HG03432 (cell line): ENCODE results near the gene POU2F3.

ENCODE experiments used
- ATAC-seq: cut with Tn5 transposase; IDR thresholded peaks from one replicate; pipeline ENCODE4 v1.9.1; 2021; ENCODE audit warnings: mild to moderate bottlenecking, moderate library complexity; ENCODE audit not compliant: unreplicated experiment

POU2F3 gene

DNA sequence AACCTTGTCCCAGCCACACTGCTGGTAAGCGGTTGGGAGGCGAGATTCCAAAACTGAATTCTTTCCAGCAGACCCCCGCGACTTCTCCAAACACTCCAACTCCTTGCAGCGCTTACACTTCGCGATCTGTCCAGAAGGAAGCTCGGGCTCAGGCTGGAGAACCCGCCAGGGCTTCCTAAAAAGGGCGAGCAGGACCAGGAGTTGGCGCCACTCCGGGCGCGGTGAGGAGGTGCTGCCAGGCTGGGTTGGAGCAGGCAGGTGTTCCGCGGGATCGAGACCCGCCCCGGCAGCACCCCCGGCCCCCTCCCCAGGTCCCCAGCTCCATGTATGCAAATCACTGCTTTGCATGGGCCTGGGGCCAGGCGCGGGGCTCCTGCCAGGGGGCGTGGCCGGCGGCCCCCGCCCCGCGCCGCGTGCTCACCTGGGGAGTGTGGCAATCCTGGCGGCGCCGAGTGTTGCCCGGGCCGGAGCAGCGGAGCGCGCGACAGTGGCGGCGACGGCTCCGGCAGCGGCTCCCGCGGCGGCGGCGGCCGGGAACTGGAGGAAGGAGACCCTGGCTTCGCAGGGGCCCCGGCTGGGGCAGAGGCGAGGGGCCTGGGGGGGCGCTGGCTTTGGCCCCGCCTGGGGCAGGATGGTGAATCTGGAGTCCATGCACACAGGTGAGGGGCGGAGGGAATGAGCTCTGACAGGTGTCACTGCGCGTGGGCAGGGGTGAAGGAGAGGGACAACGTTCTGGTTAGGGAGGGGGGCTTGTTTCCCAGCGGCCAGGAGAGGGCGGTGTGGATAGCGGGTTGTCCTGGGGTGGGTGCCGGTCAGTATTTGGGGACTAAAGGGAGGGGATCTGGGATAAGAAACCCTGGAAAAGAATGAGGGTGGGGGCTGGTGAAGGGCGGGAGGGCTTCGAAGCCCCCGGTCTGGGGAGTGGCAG, at the start of gene POU2F3:
Gene POU2F3, plus strand, starts transcription at position 428 of the 928 bp plus-strand sequence. Its CDS starts 204 bp downstream, at position 632.
- ATAC-seq, result no peak

DNA sequence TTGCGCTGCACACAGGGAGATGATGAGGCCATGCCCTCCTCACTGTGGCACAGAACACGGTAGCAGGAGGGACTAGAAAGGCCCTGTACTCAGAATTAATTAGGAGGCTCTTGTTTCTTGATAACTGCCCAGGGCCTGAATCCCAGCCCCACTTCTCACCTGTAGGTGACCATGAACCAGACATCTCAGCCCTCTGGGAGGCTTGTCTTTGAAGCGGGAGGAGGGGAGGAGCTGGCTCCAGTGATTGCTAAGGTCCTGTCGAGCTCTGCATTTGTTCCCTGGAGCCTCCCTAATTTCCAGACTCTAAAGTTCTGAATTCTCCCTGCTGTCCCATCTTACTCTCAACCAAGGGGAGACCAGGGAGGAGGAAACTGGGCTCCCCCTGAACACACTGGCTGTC, 48.9 kb upstream of the POU2F3 start:
- ATAC-seq, result no peak

DNA sequence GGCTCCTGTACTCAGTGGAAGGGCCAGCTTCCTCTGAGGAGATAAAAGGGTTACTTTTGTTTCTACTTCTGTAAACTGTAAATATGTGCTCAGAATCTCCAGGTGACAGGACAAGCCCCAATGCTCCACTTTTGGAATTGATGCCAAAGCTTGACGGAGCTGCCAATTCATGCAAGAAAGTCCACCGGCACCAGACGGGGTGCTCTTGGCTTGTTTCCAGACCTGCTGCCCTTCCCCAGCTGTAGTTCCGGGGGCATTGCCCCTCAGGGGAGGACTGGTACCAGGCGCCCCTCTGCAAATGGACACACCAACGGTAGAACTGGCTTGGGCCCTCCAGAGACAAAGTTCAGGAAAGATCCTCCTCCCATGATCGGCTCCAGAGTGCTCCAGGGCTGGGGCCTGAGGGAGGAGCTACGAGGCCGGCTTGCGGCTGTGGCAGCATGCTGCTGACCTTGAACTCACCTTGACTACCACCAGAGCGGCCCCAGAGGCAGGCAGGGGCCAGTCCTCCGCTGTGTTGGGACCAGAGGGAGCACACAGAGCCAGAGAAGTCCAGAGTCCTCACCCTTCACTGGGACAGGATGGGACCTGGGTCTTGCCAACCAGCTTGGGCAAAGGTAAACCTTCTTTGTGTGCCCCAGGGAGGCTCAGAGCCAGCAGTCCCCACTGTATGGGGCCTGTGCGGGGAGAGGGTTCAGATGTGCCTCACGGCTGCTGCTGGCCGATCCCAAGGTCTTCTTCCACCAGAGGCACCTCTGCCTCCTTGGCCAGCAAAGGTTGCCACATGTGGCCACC, 46.9 kb upstream of the POU2F3 start:
- no peak for ATAC-seq

DNA sequence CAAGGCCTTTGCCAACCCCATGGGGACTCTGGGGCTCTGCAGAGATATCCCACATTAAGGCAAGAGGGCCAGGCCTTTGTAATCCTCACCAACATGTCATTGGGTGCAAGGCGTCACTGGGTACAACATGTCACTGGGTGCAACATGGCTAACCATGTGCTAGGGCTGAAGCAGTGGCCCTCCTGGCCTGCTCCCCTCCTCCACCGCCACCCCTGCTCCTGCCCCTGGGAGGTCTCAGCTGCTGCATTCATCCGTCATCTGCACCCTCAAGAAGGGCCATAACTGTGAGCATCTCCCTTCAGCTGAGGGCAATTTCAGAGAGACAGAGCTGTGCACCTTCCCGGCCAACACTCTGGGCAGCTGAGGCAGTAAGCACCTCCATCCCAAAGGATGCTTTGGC, 45.8 kb upstream of the POU2F3 start:
- no peak for ATAC-seq

DNA sequence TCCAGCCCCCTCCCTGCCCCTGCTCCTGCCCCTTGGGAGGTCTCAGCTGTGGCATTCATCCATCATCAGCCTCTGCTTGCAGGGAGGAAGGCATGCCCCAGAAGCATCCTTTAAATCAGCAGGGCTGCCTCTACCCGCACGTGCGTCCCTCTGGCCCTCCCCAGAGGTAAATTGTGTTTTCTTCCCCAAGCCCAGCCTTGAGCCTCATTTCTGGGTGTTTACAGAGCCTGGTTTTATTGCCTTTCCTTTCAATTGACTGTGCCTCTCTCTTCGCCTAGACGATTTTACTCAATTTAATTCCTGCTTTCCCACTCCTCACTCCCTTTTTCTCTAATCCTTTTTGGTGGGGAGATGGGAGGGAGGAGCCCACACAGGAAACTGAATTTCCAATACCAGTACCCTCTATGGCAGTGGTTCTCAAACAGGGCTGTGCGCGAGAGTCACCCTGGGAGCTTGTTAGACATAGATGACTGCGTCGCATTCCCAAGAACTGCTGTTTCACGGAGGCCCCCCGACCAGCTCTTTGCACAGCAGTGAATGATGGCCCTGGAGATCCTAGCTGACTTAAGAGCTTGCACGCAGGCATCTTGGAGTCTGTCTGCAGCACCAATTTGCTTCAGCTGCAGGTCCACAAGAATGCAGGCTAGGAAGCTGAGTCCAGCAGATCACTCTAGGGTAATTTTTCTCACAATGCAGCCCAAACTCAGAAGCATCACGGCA, 44.2 kb upstream of the POU2F3 start:
- ATAC-seq, result no peak

DNA sequence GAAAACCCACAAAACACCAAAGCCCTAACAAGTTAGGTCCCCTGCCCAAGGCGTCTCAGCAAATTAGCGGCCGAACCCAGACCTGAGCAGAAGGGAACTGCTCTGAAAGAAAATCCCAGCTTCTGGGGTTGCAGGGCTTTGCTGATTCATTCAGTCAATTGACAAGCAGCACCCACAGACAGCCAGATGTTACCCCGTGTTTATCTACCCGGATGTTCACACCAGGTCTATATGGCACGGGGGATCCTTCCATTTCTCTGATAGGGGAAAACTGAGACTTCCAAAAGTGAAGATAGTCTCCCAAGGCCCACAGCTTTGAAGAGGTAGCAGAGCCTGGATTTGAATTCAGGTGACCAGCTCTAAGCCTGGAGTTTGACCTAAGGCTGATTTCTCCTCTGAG, 43.1 kb upstream of the POU2F3 start:
- no peak for ATAC-seq

DNA sequence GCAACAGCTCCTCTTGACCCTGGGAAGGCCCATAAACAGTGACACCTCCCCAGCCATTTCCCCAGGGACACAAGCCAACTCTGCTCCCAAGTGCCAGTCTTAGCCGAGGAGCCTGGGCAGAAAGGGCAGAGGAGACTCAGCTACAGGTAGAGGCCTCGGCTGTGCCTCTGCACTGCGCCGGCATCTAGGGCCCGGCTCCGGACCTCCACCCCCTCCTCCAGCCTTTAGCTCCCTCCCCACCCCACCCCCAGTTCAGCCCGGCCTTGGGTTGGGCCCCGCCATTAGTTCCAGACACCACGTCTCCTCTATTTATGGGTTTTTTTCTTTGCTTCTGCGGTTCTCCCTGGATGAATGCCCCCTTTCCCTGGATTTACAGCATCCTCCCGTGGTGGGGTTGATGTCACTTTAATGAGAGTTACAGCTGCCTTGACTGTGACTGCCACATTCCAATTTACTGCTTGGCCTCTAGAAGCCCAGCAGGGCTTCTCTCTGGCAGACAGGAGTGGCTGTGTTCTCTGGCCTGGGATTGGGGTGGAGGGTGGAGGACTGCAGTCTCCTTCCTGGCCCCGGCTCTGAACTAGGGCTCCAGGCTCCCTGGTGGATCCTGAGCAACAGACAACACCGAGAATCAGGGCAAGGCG, 42.6 kb upstream of the POU2F3 start:
- no peak for ATAC-seq

DNA sequence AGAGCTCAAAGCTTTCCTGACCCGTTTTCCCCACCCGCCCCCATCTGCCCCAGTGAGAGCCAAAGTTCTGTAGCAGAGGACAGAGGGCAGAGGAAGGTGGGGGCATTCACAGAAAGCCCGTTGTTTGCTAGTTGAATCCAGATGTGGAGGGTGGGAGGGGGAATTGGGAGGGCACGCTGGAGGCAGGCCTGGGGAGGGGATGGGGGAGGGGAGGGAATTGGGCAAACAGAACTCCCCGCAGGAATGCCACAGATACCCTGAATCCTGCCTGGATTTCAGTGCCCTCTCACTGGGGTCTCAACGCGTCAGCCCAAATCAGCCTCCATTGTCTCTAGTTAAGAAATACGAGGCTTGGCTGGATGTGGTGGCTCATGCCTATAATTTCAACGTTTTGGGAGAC, 42.0 kb upstream of the POU2F3 start:
- ATAC-seq, result no peak

DNA sequence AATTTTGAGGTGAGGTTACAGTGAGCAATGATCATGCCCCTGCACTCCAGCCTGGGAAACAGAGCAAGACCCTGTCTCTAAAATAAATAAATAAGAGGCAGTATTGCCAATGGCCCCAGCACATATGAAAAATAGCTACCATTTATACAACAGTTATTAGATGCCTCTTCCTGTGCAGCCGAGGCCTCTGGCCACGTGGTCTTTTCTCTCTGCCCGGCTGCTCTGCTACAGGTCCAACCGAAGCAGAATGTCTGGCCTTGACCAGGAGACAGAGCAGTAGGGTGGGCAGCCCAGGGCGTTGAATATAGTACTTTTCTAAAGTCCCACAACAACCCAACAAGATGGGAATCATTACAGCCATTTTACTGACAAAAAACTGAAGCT, 41.5 kb upstream of the POU2F3 start:
- no peak for ATAC-seq

DNA sequence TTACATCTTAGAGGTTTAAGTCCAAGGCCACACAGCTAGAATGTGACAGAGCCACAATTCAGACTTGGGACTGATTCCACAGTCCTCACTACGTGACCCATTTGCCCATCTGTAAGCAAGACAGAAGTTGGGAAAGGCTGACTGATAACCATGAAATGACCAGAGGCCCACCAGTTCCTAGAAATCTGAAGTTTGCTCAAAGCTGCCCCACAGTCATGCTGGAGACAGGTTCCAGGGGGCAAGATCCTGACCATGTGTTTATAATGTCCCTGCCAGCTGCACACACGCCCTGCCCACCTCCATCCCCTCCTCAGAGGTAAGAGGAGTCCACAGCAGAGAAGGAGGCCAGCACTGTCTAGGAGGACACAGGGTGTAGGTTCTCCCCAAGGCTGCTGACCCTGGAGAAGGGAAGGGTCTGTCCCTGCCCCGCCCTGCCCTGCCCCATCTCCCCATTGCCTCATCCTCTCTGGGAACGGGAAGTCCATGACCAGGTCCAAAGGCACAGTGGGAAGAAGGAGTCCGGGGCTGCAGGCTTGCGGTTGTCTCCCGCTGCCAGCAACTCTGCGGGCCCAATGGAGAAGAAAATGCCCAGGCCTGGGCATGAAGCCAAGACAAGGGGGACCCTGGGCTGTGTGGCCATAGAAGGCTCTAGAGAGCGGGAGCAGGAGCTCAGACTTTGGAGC, 41.0 kb upstream of the POU2F3 start:
- no peak for ATAC-seq

DNA sequence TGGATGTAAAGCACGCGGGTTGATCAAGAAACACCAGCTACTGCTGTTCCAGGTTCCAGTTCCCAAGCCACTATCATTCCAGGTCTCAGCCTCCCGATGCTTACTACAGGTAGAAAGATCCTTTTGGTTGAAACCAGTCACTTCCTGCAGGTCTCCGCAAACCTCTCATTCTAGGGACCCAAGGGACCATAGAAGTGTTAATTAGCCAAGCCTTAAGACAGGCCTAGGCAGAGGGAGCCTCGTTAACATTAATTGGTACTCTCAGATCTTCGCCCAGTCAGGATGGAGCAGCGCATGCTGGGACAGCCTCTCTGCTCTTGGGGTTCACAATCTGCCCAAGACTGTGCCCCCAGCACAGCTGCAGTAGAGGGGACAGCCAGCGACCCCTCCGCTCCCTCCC, 40.3 kb upstream of the POU2F3 start:
- no peak for ATAC-seq

DNA sequence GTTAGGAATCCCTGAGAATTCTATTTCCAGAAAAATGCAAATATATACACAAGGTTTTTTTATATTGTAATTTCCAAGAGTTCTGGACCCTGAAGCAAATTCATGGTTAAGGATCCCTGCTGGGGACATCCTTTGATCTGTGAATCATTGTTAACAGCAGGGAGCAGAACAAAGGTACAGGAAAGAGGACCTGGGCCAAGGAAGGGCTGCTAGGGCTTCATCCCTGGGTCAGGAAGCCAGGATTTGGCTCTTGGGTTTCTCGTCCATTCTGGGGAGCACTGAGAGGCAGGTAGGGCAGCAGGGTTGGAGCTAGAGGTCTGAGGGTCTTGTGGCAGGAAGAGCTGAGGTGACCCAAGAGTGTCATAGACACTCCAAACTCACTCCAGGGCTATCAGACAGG, 39.3 kb upstream of the POU2F3 start:
- ATAC-seq, result no peak

DNA sequence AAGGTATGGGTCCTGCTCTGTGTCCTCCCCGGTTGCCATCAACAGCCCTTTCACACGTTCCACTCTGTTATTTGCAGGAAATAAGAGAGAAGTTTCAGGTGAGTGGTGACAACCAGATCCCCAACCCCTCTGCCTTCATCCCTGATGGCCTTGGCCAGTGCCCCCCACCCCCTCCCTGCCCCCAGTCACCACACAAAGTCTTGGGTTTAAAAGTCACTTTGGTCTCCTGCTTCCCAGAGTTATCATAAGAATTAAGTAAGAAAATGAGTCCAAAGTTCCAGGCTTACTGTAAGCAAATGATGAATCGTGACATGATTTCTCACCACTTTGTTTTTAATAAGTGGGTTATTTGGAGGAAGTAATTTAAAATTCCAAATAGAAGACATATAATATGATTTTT, 38.3 kb upstream of the POU2F3 start:
- ATAC-seq, result no peak

DNA sequence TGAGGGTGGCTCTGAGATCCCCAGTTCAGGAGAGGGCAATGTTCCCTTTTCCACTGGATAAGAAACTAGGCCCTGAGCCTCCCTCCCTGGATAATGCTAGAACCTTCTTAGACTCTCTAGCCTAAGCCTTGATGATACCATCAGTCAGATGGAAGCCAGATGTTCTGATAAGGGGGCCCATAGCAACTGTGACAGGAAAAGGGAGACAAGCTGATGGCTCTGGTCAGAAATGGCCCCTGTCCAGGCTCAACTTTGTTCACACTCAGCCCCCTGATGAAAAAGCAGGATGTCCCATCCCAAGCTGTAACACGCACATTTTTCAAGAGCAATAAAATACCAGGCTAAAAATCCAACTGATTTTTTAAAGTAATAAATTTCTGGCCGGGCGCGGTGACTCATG, 36.3 kb upstream of the POU2F3 start:
- ATAC-seq, result no peak

DNA sequence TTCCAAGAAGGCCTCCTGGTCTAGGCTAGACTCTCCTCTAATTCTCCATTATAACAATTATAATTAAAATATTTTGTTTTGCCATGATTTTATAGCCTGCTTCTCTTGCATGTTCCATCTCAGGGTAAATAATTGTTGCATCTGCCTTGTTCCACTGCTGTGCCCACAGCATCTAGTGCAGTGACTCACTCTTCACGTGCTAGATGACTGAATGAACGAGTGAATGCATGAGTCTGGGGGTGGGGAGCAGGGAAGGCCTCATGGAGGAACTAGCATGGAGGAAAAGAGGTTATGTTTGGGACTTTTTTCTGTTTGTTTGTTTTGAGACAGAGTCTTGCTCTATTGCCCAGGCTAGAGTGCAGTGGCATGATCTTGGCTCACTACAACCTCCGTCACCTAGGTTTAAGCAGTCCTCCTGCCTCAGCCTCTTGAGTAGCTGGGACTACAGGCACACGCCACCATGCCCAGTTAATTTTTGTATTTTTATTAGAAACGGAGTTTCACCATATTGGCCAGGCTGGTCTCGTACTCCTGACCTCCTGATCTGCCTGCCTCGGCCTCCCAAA, 34.3 kb upstream of the POU2F3 start:
- no peak for ATAC-seq

DNA sequence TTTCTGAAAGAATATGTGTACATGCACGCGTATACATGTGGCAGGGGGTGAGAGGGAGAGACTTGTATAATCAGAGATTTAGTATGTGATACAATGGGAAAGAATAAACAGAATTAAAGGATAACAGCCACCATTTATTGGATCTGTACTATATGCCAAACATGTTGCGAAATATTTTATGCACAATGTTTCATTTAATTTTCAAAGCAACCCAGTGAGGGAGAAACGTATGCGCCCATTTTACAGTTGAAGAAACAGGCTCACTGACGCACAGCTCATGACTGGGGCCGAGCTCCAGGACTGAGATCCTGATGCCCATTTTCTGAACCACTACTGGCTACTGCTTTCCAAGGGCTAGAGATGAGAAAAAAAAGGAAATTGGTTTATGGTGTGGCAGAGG, 32.4 kb upstream of the POU2F3 start:
- ATAC-seq, result no peak

DNA sequence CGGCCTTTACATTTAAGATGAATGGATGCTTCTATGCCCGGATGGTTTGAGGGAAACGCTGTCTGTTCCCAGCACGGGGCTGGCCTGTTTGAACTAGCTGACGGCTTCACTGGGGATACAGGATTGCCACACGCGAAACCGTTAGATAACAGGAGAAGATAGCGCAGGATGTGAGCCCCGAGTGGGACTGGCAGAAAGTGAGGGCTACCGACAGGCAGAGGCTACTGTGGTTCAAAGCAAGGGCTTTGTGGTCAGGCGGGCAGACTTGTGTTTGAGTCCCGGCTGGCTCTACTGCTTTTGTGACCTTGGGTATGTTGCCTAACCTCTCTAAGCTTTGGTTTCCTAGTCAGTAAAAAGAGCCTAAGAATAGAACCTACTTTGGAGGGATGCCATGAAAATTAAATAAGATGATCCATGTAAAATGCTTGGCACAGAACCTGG, 31.9 kb upstream of the POU2F3 start:
- no peak for ATAC-seq

DNA sequence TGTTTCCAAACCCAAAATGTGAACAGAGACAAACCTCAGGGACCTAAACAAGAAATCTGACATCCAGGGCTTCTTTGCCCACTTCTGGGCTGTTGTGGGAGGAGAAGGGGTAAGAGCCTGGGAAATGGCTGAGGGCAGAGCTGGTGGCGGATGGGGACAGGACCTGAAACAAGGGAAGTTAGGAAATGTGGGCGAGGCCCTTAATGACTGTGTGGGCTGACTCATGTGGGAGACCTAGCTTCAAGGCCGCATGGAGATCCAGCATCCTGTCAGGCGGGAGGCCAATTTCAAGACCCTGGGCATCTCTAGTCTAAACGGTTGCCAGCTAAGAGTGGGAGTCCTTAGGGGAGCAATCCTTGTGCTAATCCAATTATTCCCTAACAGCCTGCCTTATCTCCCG, 31.2 kb upstream of the POU2F3 start:
- no peak for ATAC-seq

DNA sequence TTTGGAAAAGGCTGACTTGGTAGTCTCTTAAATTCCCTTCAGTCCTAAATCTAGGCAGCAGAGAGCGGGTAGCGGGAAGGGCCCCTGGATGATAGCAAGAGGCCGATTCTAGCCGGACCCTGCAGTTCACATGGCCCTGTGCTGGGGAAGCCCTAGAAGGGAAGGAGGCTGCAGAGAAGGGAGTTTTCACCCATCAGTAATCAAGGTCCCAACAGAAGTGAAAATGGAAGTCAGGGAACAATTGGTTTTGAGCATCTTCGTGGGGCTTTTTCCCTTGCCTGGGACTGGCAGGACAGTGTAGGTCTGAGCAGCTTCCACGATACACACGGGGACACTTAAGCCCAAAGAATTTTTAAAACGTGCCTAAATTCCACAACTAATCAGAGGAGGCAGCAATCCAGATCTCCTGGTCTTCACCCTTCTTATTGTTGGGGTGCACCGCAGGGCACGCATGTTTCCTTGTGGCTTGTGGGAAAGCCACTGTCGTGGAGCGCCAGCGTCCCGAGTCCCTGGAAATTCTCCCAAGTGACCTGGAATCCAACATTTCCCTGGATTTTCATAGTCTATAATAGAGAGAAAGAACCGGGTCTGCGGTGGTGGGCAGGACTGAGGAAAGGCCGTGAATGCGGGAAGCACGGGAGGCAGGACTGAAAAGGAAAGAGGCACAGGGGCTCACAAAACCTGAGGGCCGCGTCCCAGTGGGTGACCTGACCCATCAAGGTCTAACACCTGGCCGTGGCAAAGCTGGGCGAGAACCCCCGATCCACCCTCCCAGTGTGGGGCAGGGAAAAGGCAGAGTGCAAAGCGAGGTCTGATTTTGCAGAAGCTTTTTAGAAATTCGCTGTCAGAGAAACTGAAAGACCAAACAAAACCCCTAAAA, 30.0 kb upstream of the POU2F3 start:
- no peak for ATAC-seq
